GM21737 (cell line): Measurements from ENCODE around the gene CAMKMT.

ENCODE experiments used
- ATAC-seq: cut with Tn5 transposase; IDR thresholded peaks from one replicate; pipeline ENCODE4 v1.9.1; 2021; ENCODE audit warnings: mild to moderate bottlenecking, moderate library complexity; ENCODE audit not compliant: unreplicated experiment

Gene CAMKMT

DNA sequence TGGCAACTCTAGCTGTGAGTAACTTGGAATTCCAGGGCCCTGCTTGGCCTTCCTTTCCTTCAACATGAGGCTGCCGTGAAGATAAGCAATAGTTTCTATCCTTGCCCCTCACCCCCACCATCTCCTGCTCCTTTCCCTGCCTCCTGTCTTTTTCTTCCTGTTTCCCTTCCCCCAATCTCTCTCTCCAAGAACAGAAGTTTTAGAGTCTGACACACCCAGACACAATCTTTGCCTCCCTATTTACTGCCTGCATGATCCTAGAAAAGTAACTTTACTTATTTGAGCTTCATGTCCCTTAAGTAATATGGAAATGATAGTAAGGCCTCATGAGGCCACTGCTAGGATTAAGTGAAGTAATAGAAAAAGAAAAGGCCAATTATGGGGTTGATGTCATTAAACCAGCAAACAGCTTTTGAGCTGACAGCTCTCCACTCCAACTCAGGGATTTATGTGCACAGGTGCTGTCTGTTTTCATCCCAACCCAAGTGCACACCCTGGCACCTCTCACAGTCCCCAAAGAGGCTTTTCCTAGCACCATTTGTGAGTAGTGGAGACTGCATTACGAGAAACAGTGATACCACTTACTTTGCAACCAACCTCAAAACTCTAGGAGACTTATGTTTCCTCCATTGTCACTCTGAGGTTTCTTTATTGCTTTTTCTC, 456.1 kb downstream of the CAMKMT start:
- ATAC-seq, result no peak

DNA sequence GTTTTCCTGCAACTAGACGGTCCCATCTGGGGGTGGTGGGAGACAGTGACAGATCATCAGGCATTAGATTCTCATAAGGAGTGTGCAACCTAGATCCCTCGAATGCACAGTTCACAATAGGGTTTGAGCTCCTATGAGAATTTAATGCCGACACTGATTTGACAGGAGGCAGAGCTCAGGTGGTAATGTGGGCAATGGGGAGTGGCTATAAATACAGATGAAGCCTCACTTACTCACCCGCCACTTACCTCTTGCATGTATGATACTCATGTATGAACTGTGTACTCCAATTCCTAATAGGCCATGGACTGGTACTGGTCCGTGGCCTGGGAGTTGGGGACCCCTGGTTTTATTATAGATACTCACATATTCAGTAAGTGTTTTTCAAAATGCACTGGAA, 457.3 kb downstream of the CAMKMT start:
- no peak for ATAC-seq

DNA sequence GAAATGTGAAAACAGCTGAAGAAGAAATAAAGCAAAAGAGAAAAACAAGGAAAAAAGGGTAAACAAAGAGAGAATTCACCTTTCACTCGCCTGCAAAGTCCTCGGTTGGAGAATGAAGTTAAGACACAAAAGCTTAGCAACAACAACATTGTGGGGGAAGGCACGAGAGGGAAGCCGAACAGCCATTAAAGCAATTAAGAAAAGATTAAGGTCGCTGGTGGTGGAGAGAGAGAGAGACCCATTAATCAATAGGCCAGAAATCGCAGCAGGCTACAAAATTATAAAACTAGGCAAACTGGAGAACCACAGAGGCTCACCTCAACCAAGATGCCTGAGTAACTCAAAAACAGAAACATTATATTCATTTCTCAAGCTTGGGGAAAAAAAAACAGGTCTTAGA, 459.8 kb downstream of the CAMKMT start:
- ATAC-seq, result no peak

DNA sequence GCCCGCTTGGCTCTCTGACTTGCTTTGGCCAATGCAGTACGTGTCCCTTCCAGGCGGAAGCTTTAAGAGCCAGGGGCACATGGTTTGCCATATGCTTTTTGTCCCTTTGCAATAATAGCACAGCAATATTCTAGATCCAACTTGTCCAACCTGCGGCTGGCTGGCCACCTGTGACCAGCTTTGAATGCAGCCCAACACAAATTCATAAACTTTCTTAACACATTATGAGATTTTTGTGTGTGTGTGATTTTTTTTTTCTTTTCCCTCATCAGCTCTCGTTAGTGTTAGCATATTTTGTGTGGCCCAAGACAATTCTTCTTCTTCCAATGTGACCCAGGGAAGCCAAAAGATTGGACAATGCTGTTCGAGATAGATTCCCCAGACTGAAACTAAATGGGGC, 460.4 kb downstream of the CAMKMT start:
- ATAC-seq, result no peak
